ENCODE measurements around the gene PLB1.

- TF ChIP-seq CTCF (IDR thresholded peaks at IDR 0.05) (no peak), POLR2A (IDR thresholded peaks at IDR 0.05) (no peak), POLR2AphosphoS5 (IDR thresholded peaks at IDR 0.05; ENCODE audit: insufficient read depth in 1 of 2, low read depth in 1 of 2) (peak in 1 of 2 donors; percentile 29)
These were observed 111.2 kb downstream of the PLB1 start for GRCh38 chr2:28606986-28607441.
